Mucosa of stomach (tissue), 1 donor: Measurements from ENCODE around the gene CLPTM1L.
A peak's percentile ranks its signal among the peaks of the same experiment; 100 is the strongest.
"Not testable (repeated sequence)": the region's sequence is repeated elsewhere in the genome, so short reads cannot be mapped to it uniquely, and the experiment has no call there.

Experiments
- H3K27me3 ChIP-seq: one replicate; pipeline ENCODE4 v1.7.0; 2013; ENCODE audit warnings: mild to moderate bottlenecking, low read length; ENCODE audit not compliant: control insufficient read depth, insufficient read depth
- H3K36me3 ChIP-seq: one replicate; pipeline ENCODE4 v1.7.0; 2013; ENCODE audit warnings: low read length; ENCODE audit not compliant: control insufficient read depth, insufficient read depth
- H3K4me1 ChIP-seq: one replicate; pipeline ENCODE4 v1.7.0; 2013; ENCODE audit warnings: mild to moderate bottlenecking, low read length; ENCODE audit not compliant: control insufficient read depth, insufficient read depth
- H3K4me3 ChIP-seq: one replicate; pipeline ENCODE4 v1.7.0; 2013; ENCODE audit warnings: low read length
- H3K9ac ChIP-seq: one replicate; pipeline ENCODE4 v1.7.0; 2013; ENCODE audit warnings: mild to moderate bottlenecking, low read length, moderate library complexity
- H3K9me3 ChIP-seq: one replicate; pipeline ENCODE4 v1.7.0; 2013; ENCODE audit warnings: mild to moderate bottlenecking, low read length, moderate library complexity; ENCODE audit not compliant: control insufficient read depth
- donor health status: Pancreatic carcinoma.

CLPTM1L gene

DNA sequence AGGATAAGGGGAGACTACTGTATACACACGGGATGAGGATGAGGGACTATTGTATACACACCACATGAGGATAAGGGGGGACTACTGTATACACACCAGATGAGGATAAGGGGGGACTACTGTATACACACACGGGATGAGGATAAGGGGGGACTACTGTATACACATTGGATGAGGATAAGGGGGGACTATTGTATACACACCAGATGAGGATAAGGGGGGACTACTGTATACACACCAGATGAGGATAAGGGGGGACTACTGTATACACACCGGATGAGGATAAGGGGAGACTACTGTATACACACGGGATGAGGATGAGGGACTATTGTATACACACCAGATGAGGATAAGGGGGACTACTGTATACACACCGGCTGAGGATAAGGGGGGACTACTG lies 11.6 kb downstream of the CLPTM1L start:
- not testable (repeated sequence) for H3K9ac ChIP-seq

DNA sequence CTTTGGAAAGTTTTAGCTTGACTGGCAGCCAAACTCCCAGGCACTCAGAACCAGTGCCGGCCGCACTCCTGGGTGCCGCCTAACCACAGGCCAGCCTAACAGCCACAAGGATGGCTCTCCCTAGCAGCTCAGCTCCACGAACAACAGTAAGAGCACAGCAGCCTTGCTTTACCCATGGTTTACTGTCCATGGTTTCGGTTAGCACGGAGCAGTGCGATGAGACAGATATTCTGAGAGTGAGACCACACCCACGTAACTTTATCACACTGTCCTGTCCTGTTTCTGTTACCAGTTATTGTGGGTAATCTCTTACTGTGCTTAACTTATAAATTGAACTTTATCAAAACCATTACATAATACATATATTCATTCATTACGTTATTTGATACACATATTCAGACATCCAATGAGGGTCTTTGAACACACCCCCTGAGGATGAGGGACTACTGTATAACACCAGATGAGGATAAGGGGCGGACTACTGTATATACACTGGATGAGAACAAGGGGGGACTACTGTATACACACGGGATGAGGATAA lies 12.4 kb downstream of the CLPTM1L start:
- Histone ChIP-seq H3K4me3 (no peak overlapping the region), H3K36me3 (peaks cover 5% of the 10 kb centered on the region), H3K27me3 (no peaks in the 10 kb centered on the region), H3K4me1 (peaks cover 30% of the 10 kb centered on the region), H3K9me3 (no peaks in the 10 kb centered on the region), H3K9ac (no peak overlapping the region)

More for the DNA sequence above, 11.6 kb downstream of the CLPTM1L start:
- not testable (repeated sequence) for H3K27me3 ChIP-seq, H3K9me3 ChIP-seq, H3K4me3 ChIP-seq
- peaks cover 30% of the 10 kb centered on the region for H3K4me1 ChIP-seq
- H3K36me3 ChIP-seq, result peaks cover 12% of the 10 kb centered on the region

DNA sequence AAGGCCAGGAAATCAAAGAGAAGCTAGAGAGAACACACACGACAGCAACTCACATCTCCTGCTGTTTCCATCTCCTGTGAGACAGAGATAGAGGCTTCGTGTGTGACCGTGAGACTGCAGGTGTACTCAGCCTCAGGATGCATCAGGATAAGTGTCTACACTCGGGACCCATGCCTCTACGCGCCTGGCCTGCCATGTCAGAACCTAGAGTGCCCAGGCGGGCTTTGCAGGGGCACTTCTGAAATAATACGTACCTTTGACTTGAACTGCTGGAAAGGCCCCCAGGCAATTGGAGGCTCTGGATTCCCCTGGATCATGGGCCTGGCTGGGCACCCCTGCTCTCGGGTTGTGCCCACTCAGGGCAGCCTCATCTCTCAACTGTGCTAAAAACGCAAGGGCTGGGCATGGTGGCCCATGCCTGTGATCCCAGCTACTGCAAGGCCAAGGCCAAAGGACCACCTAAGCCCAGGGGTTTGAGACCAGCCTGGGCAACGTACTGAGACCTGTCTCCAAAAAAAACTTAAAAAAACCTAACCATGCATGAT lies 13.0 kb downstream of the CLPTM1L start:
- Histone ChIP-seq H3K36me3 (peaks cover 5% of the 10 kb centered on the region), H3K4me1 (peaks cover 30% of the 10 kb centered on the region), H3K4me3 (no peak overlapping the region), H3K9me3 (no peaks in the 10 kb centered on the region), H3K27me3 (no peaks in the 10 kb centered on the region), H3K9ac (no peak overlapping the region)

DNA sequence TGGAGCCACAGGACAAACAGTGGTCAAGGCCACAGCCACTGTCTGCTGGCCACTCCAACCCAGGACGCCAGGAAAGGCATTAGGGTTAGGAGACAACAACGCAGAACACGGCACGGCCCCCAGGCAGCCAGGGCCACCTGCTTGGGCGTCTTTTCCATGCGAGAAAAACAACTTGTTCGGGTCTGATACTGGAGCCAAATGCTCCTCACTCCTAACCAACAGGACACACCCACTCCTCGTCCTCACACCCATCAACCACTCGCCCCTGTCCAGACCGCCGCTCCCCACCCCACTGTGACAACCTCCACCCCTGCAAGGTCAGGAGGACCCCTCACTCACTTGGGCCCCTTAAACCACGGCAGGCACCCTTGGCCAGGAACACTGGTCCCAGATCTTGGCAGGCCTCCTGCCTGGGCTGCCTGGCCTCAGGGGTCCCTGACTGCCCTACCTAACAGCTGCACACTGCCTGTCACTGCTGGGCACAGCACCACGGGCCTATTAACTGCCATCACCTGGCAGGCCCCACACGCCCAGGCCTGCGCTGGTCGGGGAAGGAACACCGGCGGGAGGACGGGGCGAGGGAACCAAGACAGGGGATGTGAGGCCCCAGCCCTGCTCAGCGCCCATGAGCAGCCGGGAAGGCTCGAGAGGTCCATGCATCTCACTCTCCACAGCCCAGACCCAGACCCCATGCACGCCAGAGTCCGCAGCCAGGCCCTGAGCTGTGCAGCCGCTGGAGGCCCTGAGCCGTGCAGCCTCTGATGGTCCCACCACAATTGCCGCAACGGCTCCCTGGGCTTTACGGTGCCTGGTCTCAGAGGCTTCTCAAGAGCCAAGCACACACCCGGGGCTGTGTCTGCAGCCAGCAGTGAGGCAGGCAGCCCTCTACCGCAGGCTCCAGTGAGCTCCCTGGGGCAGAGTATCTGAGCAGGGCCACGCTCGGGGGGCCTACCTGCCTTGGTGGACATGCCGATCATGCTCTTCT lies 13.8 kb downstream of the CLPTM1L start:
- Histone ChIP-seq H3K9me3 (no peaks in the 10 kb centered on the region), H3K36me3 (peaks cover 5% of the 10 kb centered on the region), H3K4me3 (no peak overlapping the region), H3K9ac (peak overlapping the region; percentile 45), H3K4me1 (peaks cover 30% of the 10 kb centered on the region), H3K27me3 (no peaks in the 10 kb centered on the region)

DNA sequence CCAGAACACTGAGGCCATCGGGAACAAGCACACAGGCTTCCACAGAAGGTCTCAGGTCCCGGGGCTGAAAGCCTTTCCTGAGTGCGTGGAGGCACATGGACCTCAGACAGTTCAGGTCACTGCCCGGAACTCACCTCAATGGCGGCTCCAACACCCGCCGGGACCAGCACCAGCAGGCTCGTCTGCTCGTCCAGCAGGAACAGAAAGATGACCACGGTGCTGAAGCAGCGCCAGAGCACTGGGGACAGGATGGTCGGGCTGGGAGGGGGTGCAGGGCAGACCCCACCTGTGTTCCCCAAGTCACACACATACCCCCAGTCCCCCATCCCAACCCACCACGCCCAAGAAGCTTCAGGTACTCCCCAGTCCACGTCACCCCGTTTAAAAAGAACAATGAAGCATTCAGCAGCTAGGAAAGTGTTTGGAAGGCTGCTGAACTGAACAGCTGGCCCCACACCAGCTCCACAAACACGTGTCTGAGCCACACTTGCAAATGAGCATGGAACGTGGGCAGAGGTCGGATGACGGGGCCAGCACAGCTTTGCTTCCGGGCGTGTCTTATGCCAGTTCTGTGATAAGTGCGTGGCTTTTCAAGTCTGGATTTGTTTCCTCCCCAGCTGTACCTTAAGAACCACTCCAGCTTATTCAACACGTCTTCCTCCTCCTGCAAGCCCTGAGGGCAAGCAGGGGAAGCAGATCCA lies 14.6 kb downstream of the CLPTM1L start:
- Histone ChIP-seq H3K4me3 (no peak overlapping the region), H3K36me3 (peaks cover 4% of the 10 kb centered on the region), H3K9ac (peak overlapping the region; percentile 60)

DNA sequence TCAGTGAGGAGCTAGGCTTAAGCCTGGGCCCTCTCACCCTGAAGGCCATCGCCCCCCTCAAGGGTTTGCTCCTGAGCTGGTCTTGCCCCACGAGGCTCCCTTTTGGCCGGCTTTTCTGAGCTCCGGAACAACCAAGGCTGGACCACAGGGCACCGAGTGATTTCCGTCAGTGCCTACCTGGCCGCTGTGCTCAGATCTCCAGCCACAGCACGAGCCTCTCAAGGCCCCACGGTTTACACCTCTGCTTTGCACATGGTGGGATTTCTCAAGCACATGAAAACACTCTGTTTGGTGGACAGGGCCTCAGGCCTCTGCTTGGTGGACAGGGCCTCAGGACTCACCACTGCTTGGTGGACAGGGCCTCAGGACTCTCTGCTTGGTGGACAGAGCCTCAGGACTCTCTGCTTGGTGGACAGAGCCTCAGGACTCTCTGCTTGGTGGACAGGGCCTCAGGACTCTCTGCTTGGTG lies 15.8 kb downstream of the CLPTM1L start:
- no peak overlapping the region for H3K4me3 ChIP-seq
- H3K36me3 ChIP-seq, result peaks cover 7% of the 10 kb centered on the region
- no peak overlapping the region for H3K9ac ChIP-seq
- H3K4me1 ChIP-seq, result peaks cover 30% of the 10 kb centered on the region
- no peaks in the 10 kb centered on the region for H3K9me3 ChIP-seq
- no peaks in the 10 kb centered on the region for H3K27me3 ChIP-seq

More for the DNA sequence above, 14.6 kb downstream of the CLPTM1L start:
- no peaks in the 10 kb centered on the region for H3K27me3 ChIP-seq
- no peaks in the 10 kb centered on the region for H3K9me3 ChIP-seq
- peaks cover 30% of the 10 kb centered on the region for H3K4me1 ChIP-seq

DNA sequence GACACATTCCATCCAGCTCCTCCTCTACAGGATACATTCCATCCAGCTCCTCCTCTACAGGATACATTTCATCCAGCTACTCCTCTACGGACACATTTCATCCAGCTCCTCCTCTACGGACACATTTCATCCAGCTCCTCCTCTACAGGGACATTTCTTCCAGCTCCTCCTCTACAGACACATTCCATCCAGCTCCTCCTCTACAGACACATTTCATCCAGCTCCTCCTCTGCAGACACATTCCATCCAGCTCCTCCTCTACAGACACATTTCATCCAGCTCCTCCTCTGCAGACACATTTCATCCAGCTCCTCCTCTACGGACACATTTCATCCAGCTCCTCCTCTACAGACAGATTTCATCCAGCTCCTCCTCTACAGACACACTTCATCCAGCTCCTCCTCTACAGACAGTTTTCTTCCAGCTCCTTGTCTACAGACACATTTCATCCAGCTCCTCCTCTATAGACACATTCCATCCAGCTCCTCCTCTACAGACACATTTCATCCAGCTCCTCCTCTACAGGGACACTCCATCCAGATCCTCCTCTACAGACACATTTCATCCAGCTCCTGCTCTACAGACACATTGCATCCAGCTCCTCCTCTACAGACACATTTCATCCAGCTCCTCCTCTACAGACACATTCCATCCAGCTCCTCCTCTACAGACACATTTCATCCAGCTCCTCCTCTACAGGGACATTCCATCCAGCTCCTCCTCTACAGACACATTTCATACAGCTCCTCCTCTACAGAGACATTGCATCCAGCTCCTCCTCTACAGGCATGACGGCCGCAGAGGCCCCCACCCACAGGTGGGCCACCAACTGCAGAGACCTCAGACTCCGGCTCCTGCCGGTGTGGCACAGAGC lies 16.4 kb downstream of the CLPTM1L start:
- H3K4me3 ChIP-seq, H3K36me3 ChIP-seq, H3K9me3 ChIP-seq, H3K9ac ChIP-seq, H3K27me3 ChIP-seq: not testable (repeated sequence)
- H3K4me1 ChIP-seq, result peaks cover 30% of the 10 kb centered on the region

DNA sequence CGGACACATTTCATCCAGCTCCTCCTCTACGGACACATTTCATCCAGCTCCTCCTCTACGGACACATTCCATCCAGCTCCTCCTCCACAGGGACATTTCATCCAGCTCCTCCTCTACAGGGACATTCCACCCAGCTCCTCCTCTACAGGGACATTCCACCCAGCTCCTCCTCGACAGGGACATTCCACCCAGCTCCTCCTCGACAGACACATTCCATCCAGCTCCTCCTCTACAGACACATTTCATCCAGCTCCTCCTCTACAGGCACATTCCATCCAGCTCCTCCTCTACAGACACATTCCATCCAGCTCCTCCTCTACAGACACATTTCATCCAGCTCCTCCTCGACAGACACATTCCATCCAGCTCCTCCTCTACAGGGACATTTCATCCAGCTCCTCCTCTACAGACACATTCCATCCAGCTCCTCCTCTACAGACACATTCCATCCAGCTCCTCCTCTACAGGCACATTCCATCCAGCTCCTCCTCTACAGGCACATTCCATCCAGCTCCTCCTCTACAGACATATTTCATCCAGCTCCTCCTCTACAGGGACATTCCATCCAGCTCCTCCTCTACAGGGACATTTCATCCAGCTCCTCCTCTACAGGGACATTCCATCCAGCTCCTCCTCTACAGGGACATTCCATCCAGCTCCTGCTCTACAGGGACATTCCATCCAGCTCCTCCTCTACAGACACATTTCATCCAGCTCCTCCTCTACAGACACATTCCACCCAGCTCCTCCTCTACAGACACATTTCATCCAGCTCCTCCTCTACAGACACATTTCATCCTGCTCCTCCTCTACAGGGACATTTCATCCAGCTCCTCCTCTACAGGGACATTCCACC lies 17.8 kb downstream of the CLPTM1L start:
- peaks cover 24% of the 10 kb centered on the region for H3K4me1 ChIP-seq
- H3K36me3 ChIP-seq, H3K4me3 ChIP-seq, H3K27me3 ChIP-seq, H3K9me3 ChIP-seq, H3K9ac ChIP-seq: not testable (repeated sequence)

DNA sequence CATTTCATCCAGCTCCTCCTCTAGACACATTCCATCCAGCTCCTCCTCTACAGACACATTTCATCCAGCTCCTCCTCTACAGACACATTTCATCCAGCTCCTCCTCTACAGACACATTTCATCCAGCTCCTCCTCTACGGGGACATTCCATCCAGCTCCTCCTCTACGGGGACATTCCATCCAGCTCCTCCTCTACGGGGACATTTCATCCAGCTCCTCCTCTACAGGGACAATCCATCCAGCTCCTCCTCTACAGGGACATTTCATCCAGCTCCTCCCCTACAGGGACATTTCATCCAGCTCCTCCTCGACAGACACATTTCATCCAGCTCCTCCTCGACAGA lies 18.4 kb downstream of the CLPTM1L start:
- H3K9ac ChIP-seq, H3K4me3 ChIP-seq, H3K9me3 ChIP-seq, H3K27me3 ChIP-seq: not testable (repeated sequence)
- peaks cover 17% of the 10 kb centered on the region for H3K4me1 ChIP-seq
- peaks cover 15% of the 10 kb centered on the region for H3K36me3 ChIP-seq

DNA sequence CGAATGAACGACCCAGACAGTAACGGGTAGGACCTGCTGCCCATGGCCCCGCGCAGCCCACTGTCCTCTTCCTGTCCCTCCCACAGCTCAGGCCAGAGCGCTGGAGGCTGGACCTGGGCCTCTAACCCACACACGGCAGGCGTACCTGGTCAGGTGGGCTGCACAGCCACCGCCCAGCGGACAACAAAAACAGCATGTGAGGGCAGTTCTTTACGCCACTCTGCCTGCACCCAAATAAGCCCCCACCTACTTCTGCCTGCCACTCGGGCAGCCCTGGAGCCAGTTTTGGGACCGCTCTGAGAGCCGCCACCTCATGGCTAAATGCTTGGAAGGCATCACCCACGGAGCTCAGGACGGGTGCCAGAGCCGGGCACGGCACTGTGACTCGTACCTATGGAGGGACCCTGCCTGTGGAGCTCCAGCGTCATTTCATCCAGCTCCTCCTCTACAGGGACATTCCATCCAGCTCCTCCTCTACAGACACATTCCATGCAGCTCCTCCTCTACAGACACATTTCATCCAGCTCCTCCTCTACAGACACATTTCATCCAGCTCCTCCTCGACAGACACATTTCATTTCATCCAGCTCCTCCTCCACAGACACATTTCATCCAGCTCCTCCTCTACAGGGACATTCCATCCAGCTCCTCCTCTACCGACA lies 18.9 kb downstream of the CLPTM1L start:
- Histone ChIP-seq H3K4me3 (no peak overlapping the region), H3K36me3 (peaks cover 20% of the 10 kb centered on the region), H3K9ac (no peak overlapping the region), H3K4me1 (peaks cover 14% of the 10 kb centered on the region), H3K27me3 (no peaks in the 10 kb centered on the region), H3K9me3 (no peaks in the 10 kb centered on the region)
